CD4-positive, alpha-beta memory T cell (primary cell): ENCODE data around the gene KCNC4. TPM values are rescaled to one million over a fixed set of nuclear protein-coding genes. Genes with fewer than 3 reads are reported as not detected.

Experiments
- polyA plus RNA-seq, 2 donors: library from polyadenylated mRNA; unstranded; fragments of 300-500 nt; fragmentation: Illumina TruSeq; gene quantifications; one replicate each; pipeline ENCODE4 v1.2.3, GENCODE V29; 2021
- total RNA-seq, 2 experiments: library from RNA; stranded (reverse); gene quantifications; one replicate each; pipeline ENCODE4 v1.2.3, GENCODE V29; 2021

Gene KCNC4
- total and polyA plus RNA-seq, 4 experiments from 2014 or later, result 2.3 to 13.4 (median 7.5) TPM

Other genes starting within 250 kb of the KCNC4 start
- gene AHCYL1, start 225.5 kb upstream of the KCNC4 start, total RNA-seq, result 10 to 100 TPM; 44.2 to 45.1 TPM
- 10 to 100 TPM; 41.7 to 54.9 TPM for gene AHCYL1, start 225.5 kb upstream of the KCNC4 start, polyA plus RNA-seq
- gene STRIP1, start 175.7 kb upstream of the KCNC4 start, total RNA-seq, result 10 to 100 TPM; 73.3 TPM
- gene STRIP1, start 175.7 kb upstream of the KCNC4 start, polyA plus RNA-seq, result 10 to 100 TPM; 16.5 to 30.2 TPM
- not detected for gene ALX3, start 139.6 kb upstream of the KCNC4 start, total RNA-seq
- not detected for gene ALX3, start 139.6 kb upstream of the KCNC4 start, polyA plus RNA-seq
- gene UBL4B, start 97.9 kb upstream of the KCNC4 start, total RNA-seq, result not detected
- gene UBL4B, start 97.9 kb upstream of the KCNC4 start, polyA plus RNA-seq, result not detected
- gene SLC6A17, start 59.8 kb upstream of the KCNC4 start, total RNA-seq, result not detected
- not detected for gene SLC6A17, start 59.8 kb upstream of the KCNC4 start, polyA plus RNA-seq
- 10 to 100 TPM; 47.7 to 51.4 TPM for gene RBM15, start 129.1 kb downstream of the KCNC4 start, total RNA-seq
- 10 to 100 TPM in 1 of 2 donors, 1 to 10 TPM in 1; 6.8 to 10.8 TPM for gene RBM15, start 129.1 kb downstream of the KCNC4 start, polyA plus RNA-seq
- gene SLC16A4, start 180.7 kb downstream of the KCNC4 start, total RNA-seq, result under 1 TPM; 0.39 to 0.90 TPM
- under 1 TPM; 0.29 to 0.73 TPM for gene SLC16A4, start 180.7 kb downstream of the KCNC4 start, polyA plus RNA-seq
- gene LAMTOR5, start 197.4 kb downstream of the KCNC4 start, total RNA-seq, result 10 to 100 TPM; 64.5 to 69.6 TPM
- gene LAMTOR5, start 197.4 kb downstream of the KCNC4 start, polyA plus RNA-seq, result 100 to 1,000 TPM; 264 to 325 TPM
- gene PROK1, start 240.8 kb downstream of the KCNC4 start, total RNA-seq, result not detected
- not detected for gene PROK1, start 240.8 kb downstream of the KCNC4 start, polyA plus RNA-seq